Measurements from ENCODE around the gene LRRD1. TPM values are rescaled to one million over a fixed set of nuclear protein-coding genes. Genes with fewer than 3 reads are reported as not detected.
A peak's percentile ranks its signal among the peaks of the same experiment; 100 is the strongest.

The LRRD1 gene
- total and polyA plus RNA-seq, 9 of the 15 experiments (the other 6 are each of a cell fraction or from before 2014, with no cell fraction given), result 0.07 to 0.15 TPM; not detected in 7

GRCh38 chr7:92134271-92135051 lies 44.5 kb downstream of the LRRD1 start, which contains the start of gene CYP51A1 (continued):
- TF ChIP-seq, protein P1, sequence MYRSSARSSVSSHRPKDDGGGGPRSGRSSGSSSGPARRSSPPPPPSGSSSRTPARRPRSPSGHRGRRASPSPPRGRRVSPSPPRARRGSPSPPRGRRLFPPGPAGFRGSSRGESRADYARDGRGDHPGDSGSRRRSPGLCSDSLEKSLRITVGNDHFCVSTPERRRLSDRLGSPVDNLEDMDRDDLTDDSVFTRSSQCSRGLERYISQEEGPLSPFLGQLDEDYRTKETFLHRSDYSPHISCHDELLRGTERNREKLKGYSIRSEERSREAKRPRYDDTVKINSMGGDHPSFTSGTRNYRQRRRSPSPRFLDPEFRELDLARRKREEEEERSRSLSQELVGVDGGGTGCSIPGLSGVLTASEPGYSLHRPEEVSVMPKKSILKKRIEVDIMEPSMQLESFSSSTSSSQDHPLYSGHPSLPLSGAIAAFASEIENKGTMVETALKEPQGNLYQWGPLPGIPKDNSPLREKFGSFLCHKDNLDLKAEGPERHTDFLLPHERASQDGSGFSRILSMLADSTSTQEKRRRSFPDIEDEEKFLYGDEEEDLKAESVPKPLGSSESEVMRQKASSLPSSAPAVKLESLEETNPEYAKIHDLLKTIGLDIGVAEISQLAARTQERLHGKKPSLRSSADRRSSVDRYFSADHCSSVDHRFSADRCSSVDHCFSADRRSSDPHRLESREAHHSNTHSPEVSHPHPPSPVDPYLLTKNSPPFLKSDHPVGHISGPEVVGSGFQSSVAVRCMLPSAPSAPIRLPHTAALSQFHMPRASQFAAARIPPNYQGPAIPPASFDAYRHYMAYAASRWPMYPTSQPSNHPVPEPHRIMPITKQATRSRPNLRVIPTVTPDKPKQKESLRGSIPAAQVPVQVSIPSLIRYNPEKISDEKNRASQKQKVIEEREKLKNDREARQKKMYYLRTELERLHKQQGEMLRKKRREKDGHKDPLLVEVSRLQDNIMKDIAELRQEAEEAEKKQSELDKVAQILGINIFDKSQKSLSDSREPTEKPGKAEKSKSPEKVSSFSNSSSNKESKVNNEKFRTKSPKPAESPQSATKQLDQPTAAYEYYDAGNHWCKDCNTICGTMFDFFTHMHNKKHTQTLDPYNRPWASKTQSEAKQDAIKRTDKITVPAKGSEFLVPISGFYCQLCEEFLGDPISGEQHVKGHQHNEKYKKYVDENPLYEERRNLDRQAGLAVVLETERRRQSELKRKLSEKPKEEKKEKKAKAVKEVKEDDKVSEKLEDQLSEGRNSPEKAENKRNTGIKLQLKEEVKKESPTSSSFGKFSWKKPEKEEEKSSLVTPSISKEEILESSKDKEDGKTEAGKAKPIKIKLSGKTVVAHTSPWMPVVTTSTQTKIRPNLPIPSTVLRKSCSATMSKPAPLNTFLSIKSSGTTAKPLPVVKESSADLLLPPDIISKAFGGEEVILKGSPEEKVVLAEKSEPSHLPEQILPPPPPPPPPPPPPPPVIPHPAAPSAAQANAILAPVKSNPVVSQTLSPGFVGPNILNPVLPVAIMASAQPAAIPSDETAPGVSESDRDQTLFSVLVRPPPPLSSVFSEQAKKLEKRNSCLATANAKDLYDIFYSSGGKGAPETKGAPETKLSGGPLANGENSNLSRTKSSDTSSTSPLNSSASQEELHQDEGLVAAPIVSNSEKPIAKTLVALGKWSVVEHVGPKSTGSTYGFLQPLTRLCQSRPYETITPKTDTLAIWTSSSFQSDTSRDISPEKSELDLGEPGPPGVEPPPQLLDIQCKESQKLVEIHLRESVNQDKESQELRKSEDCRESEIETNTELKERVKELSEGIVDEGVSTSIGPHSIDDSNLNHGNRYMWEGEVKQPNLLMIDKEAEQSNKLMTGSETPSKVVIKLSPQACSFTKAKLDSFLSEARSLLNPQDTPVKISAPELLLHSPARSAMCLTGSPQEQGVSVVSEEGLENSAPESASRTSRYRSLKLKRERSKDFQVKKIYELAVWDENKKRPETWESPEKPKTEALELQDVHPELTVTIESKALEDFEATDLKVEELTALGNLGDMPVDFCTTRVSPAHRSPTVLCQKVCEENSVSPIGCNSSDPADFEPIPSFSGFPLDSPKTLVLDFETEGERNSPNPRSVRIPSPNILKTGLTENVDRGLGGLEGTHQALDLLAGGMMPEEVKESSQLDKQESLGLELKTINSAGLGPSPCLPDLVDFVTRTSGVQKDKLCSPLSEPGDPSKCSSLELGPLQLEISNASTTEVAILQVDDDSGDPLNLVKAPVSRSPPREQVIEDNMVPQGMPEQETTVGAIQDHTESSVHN (IDR thresholded peaks at IDR 0.05; ENCODE audit: borderline replicate concordance in 1 of 2, low read depth in 1 of 2), result peak in 1 of 2 experiments; percentile 36; a peak in 1 of 4 replicates
- TF ChIP-seq ZNF551 (CRISPR knock-in tag; IDR thresholded peaks at IDR 0.05) (no peak), ZKSCAN1 (IDR thresholded peaks at IDR 0.05; ENCODE audit: low read depth, low read length) (no peak; the same call in 1 of the 2 replicates), GTF2B (IDR thresholded peaks at IDR 0.05; ENCODE audit: extremely low read depth, insufficient read length) (no peak), CTBP1 (IDR thresholded peaks at IDR 0.05; ENCODE audit: borderline replicate concordance) (peak; percentile 96), GABPA (tag; conservative IDR thresholded peaks at IDR 0.05; ENCODE audit: low read depth) (peak; percentile 12; the same call in 1 of the 2 replicates), ZBTB9 (CRISPR knock-in tag; IDR thresholded peaks at IDR 0.05) (peak; percentile 60; the same call in 1 of the 2 replicates), SMC3 (conservative IDR thresholded peaks at IDR 0.05; ENCODE audit: insufficient read depth, low read depth, low read length) (0 out of 2 replicates have a peak, but pooled peaks have one; percentile 22), MCM5 (IDR thresholded peaks at IDR 0.05; ENCODE audit: low read depth) (no peak), CCAR2 (IDR thresholded peaks at IDR 0.05; ENCODE audit: low read depth, low read length) (no peak), SIRT6 (IDR thresholded peaks at IDR 0.05; ENCODE audit: low read depth, low read length) (no peak), PHF20 (IDR thresholded peaks at IDR 0.05; ENCODE audit: partially characterized antibody) (peak; percentile 87), DNMT1 (IDR thresholded peaks at IDR 0.05) (no peak), ZNF23 (CRISPR knock-in tag; IDR thresholded peaks at IDR 0.05) (no peak)
- TF ChIP-seq, protein P2, sequence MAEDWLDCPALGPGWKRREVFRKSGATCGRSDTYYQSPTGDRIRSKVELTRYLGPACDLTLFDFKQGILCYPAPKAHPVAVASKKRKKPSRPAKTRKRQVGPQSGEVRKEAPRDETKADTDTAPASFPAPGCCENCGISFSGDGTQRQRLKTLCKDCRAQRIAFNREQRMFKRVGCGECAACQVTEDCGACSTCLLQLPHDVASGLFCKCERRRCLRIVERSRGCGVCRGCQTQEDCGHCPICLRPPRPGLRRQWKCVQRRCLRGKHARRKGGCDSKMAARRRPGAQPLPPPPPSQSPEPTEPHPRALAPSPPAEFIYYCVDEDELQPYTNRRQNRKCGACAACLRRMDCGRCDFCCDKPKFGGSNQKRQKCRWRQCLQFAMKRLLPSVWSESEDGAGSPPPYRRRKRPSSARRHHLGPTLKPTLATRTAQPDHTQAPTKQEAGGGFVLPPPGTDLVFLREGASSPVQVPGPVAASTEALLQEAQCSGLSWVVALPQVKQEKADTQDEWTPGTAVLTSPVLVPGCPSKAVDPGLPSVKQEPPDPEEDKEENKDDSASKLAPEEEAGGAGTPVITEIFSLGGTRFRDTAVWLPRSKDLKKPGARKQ (CRISPR knock-in tag; IDR thresholded peaks at IDR 0.05), result no peak

Measured in K562 (cell line).